Measurements from ENCODE around the gene EIF3K. TPM values are rescaled to one million over a fixed set of nuclear protein-coding genes. Genes with fewer than 3 reads are reported as not detected.

The EIF3K gene
- total and polyA plus RNA-seq, 2 of the 8 experiments (the other 6 are each of a cell fraction or from before 2014, with no cell fraction given): 329 to 937 TPM

DNA sequence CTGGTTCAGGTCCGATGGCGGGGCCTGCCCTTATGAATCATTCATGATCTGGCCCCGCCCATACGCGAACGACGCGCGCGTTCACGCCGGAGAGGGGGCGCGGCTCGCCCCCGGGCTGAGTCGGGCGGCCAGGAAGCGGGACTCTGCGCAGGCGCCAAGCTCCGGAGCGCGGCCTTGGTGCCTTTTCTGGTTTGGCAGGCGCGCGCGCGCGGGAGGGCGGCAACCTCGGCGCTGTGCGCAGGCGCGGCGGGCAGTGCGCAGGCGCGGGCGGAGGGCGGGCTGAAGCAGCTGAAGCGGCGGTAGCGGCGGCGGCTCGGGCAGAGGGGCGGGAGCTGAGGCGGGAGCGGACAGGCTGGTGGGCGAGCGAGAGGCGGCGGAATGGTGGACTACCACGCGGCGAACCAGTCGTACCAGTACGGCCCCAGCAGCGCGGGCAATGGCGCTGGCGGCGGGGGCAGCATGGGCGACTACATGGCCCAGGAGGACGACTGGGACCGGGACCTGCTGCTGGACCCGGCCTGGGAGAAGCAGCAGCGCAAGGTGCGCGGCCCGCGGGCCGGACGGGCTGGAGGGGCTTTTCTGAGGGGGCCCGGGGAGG, 28.5 kb downstream of the EIF3K start, which contains the start of gene ACTN4:
ACTN4 (plus strand) TSS at position 282 of the 598 bp plus-strand sequence; CDS start at position 379, 97 bp downstream.
- no peak within 1 kb of the TSS for H2BK120ac ChIP-seq (replicated peaks; ENCODE audit: low read depth, low read length)
- peak within 1 kb of the TSS; percentile 71; the same call in 1 of the 2 replicates for H3K27ac ChIP-seq (ENCODE audit: low read depth, low read length)
- DNase-seq (ENCODE audit: low read depth in 1 of 2, low spot score in 2 of 2): peak; percentile 93 to 100
- ChIA-PET CTCF (ENCODE audit: partially characterized antibody) (interaction anchor here (0.6 to 7.7 kb wide), 7 partner anchors 10 to 749 kb away, joined by 3 to 62 read pairs (median 3); no protein-coding TSS in a partner anchor), POLR2A (ENCODE audit: partially characterized antibody) (interaction anchor here (0.6 to 17.9 kb wide), 20 partner anchors 9 to 185 kb away, joined by 3 to 374 read pairs (median 4); partner anchors contain the start of gene MAP4K1)
- H3K23ac ChIP-seq (ENCODE audit: insufficient read length): no peak within 1 kb of the TSS
- peak within 1 kb of the TSS; percentile 75 for H2AK5ac ChIP-seq (ENCODE audit: low read depth, low read length)
- peaks cover 41 to 49% of the 10 kb centered on the region in 2 experiments for H3K79me2 ChIP-seq (ENCODE audit: control insufficient read depth in 1 of 2, insufficient read depth in 2 of 2, low read length in 2 of 2)
- peak within 1 kb of the TSS; percentile 76 for H3K4ac ChIP-seq (replicated peaks; ENCODE audit: insufficient read length, low read depth, low read length)
- H3K36me3 ChIP-seq (ENCODE audit: control insufficient read depth in 2 of 4, insufficient read depth in 4 of 4, low read length in 3 of 4): no peaks in the 10 kb centered on the region
- H3K27me3 ChIP-seq (replicated peaks in 1 of 4; ENCODE audit: control insufficient read depth in 3 of 4, extremely low read depth in 1 of 4, insufficient read depth in 3 of 4, low read length in 3 of 4): no peaks in the 10 kb centered on the region
- peaks cover 16% of the 10 kb centered on the region; the same call in 1 of the 2 replicates for H3K23me2 ChIP-seq (ENCODE audit: low read depth, low read length)
- H2BK15ac ChIP-seq (ENCODE audit: low read length): no peak within 1 kb of the TSS
- no peak within 1 kb of the TSS for H2BK20ac ChIP-seq (ENCODE audit: low read length)
- H4K20me1 ChIP-seq (replicated peaks in 1 of 2; ENCODE audit: control insufficient read depth in 1 of 2, insufficient read depth in 2 of 2, low read length in 2 of 2): peaks cover 10 to 19% of the 10 kb centered on the region in 2 experiments
- H3K56ac ChIP-seq (replicated peaks; ENCODE audit: insufficient read length, low read depth, low read length): peak within 1 kb of the TSS; percentile 89
- no peak for FAIRE-seq
- peak within 1 kb of the TSS; percentile 91 to 98 (median 95) for H3K4me3 ChIP-seq (ENCODE audit: extremely low read depth in 1 of 4, insufficient read depth in 2 of 4, low read depth in 3 of 4, low read length in 4 of 4)
- H3K18ac ChIP-seq (ENCODE audit: extremely low read depth, low read length): peak within 1 kb of the TSS; percentile 99
- peak within 1 kb of the TSS; percentile 87 for H4K5ac ChIP-seq (ENCODE audit: insufficient read length, low read depth, low read length)
- peak within 1 kb of the TSS; percentile 93 for H2BK5ac ChIP-seq (ENCODE audit: low read depth, low read length)
- no peaks in the 10 kb centered on the region for H3K9me3 ChIP-seq (ENCODE audit: insufficient read depth in 2 of 2, low read depth in 1 of 2, low read length in 1 of 2)
- no peak within 1 kb of the TSS for H2BK12ac ChIP-seq (ENCODE audit: low read depth, low read length)
- peak within 1 kb of the TSS; percentile 32 for H3K14ac ChIP-seq (ENCODE audit: insufficient read length)
- 1% methylated on average over 62 of the region's 77 CpGs; no CpG with 5 or more reads in 1 of the 2 experiments for WGBS, 2 experiments (ENCODE audit: extremely low coverage in 1 of 2, insufficient coverage in 1 of 2, insufficient read length in 1 of 2, insufficient replicate concordance in 2 of 2, low coverage in 1 of 2, low lambda C conversion rate in 2 of 2, missing lambda C conversion rate in 1 of 2)
- no peak within 1 kb of the TSS for H2AFZ ChIP-seq (ENCODE audit: low read length)
- H4K8ac ChIP-seq (ENCODE audit: extremely low read depth, insufficient read depth, low read length): peak within 1 kb of the TSS; percentile 79
- H3K4me1 ChIP-seq (replicated peaks in 1 of 4; ENCODE audit: control insufficient read depth in 3 of 4, insufficient read depth in 4 of 4, low read length in 3 of 4): peaks cover 5 to 19% (median 12%) of the 10 kb centered on the region in 4 experiments
- H4K91ac ChIP-seq (replicated peaks; ENCODE audit: insufficient read length, low read length): peak within 1 kb of the TSS; percentile 29
- peaks cover 8% of the 10 kb centered on the region for H3K79me1 ChIP-seq (ENCODE audit: low read depth, low read length)
- H3K4me2 ChIP-seq (ENCODE audit: insufficient read depth in 1 of 2, low read depth in 2 of 2, low read length in 2 of 2): peak within 1 kb of the TSS; percentile 92 to 95
- peak within 1 kb of the TSS; percentile 87 to 98 (median 92) for H3K9ac ChIP-seq (replicated peaks in 1 of 4; ENCODE audit: extremely low read depth in 1 of 4, low read depth in 3 of 4, low read length in 3 of 4)
- TF ChIP-seq YY1 (IDR thresholded peaks at IDR 0.05; ENCODE audit: low read depth, low read length) (peak; percentile 71; the same call in 1 of the 2 replicates), POLR2A (IDR thresholded peaks at IDR 0.05; ENCODE audit: control extremely low read depth in 1 of 2, low read depth in 2 of 2, low read length in 2 of 2) (peak; percentile 92 to 93), SIN3A (conservative IDR thresholded peaks at IDR 0.05 in 1 of 2, IDR thresholded peaks at IDR 0.05 in 1 of 2; ENCODE audit: low read depth in 1 of 2, low read length in 2 of 2) (no peak), POLR2AphosphoS5 (IDR thresholded peaks at IDR 0.05; ENCODE audit: low read depth, low read length) (peak; percentile 90), HDAC2 (IDR thresholded peaks at IDR 0.05; ENCODE audit: borderline replicate concordance in 1 of 2, low read depth in 2 of 2, low read length in 2 of 2) (no peak; a peak in 1 of 4 replicates), ZNF274 (IDR thresholded peaks at IDR 0.05; ENCODE audit: borderline replicate concordance, extremely low read depth, low read length) (no peak), JUND (IDR thresholded peaks at IDR 0.05; ENCODE audit: low read length) (peak; percentile 70), TAF1 (IDR thresholded peaks at IDR 0.05; ENCODE audit: low read depth, low read length) (peak; percentile 95), SRF (IDR thresholded peaks at IDR 0.05; ENCODE audit: low read depth, low read length) (no peak), TAF7 (optimal IDR thresholded peaks at IDR 0.05; ENCODE audit: borderline replicate concordance, low read depth, low read length) (peak; percentile 71), SAP30 (IDR thresholded peaks at IDR 0.05; ENCODE audit: insufficient read depth, insufficient replicate concordance, low read length) (no peak)
- TF ChIP-seq, protein P1, sequence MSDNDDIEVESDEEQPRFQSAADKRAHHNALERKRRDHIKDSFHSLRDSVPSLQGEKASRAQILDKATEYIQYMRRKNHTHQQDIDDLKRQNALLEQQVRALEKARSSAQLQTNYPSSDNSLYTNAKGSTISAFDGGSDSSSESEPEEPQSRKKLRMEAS (IDR thresholded peaks at IDR 0.05): peak; percentile 66; the same call in 1 of the 2 replicates

Measured in H1 (cell line).